UCSD-AML1 (cell line): ENCODE data around the gene SPOP.
A peak's percentile ranks its signal among the peaks of the same experiment; 100 is the strongest.

ENCODE experiments used
- DNase-seq: peaks from one replicate; lab custom pipeline; 2025; ENCODE audit not compliant: unreplicated experiment; lab: John Stamatoyannopoulos, UW

SPOP gene

DNA sequence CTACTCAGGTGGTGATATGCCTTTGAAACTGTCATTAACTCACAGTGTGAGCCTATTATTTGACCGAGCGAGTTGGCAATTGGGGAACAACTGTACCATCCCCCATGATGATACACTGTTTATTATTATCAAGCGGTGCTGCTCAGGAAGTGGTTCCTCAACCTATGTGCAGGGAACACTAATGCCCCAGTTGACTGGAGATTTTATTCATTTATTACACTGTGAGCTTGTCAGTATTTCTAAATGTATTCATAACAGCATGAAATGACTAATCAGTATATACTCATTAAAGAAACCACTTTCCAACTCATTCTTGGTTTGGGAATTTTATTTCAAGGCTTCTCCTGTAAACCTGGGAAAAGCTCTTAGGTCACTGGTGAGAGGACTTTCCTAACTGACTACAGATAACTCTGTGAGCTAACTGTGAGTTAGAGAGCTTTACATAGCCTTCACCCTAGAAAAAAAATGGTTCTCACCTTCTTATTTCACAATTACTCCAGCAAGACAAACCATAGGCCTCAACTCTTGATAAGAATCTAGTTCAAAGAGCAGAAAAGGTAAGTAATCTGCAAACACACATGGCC is 59.8 kb downstream of the SPOP start:
- no peak for DNase-seq

DNA sequence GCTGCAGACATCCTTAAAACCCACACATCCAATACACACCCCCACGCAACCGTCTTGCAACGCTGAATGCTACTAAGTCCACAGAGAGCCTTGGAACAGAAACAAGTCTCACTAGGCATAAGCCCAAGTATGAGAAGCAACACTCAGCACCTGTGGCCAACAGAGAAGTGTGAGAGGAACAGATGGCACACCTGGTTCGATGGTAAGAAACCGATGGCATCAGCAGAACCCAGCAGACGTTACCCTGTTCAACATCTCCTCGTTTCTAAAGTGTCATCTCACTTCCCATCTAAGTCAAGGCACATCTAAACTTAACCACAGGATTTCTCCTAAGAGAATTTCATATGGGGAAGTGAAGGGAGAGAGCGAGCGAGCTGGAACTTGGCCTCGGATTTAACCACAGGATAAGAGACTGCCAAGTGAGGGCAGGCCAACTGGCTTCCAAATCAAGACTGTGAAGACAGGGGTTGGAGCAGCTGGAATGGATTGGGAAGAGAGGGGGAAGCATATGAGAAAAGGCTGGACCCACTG is 61.2 kb downstream of the SPOP start:
- peak; percentile 19 for DNase-seq

DNA sequence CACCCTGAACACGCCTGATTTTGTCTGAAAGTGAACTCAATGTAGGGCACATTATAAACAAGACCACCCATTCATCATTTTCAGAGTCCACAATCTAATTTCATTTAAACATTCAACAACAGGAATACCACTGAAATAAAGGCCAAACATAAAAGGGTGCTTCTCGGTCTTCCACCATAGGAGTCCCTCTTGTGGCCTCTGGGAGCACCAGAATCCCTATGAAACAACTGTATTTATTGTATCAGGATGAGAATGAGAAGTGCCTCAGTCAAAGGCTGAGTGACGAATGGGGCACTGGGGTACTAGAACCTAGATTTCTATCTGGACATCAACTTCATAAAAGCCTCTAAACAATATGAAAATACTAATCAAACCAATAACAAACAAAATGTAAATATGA is 61.8 kb downstream of the SPOP start:
- DNase-seq: no peak

DNA sequence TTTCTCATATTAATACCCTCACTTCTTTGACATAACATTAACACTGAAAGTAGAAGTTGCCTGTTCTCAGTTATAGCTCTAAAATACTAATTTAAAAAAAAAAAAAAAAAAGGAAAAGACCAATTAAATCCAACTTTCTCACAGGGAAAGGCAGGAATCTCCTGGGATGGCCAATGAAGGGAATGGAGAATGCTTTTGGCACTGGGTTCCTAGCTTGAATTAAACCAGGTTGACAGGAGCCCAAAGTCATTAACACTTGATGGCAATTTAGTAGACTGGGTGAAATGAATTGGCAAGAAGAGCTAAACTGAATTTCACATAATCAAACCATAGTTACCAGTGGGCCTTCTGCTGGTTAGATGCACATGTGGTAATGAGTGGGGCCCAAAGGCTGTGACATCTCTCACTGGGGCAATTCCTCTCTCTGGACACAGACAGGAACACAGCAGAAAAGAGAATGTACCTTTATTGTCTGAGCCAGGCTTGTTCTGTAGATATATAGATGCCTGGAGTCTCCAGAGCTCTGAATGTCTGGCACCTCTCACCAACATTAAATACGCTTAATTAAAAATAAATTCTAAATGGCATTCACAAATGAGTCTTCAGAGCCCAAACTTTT is 64.6 kb downstream of the SPOP start:
- DNase-seq: no peak

DNA sequence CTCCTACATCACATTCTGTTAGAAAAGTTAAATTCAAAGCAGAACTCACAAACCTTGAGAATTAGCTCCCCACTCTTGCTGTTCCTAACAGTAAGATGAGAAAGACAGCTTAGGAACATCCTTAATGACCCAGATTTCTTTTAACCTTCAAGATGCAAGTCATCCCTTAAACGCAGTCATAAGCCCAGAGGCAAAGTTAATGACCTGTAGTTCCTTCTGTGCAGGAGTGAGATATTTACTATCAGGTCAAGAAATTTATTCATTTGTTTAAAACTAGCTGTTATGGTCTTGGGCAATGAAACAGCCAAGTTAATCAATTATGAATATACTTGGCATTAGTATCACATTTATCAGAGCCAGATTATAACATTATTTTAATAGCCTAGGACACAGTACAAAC is 65.2 kb downstream of the SPOP start:
- no peak for DNase-seq

DNA sequence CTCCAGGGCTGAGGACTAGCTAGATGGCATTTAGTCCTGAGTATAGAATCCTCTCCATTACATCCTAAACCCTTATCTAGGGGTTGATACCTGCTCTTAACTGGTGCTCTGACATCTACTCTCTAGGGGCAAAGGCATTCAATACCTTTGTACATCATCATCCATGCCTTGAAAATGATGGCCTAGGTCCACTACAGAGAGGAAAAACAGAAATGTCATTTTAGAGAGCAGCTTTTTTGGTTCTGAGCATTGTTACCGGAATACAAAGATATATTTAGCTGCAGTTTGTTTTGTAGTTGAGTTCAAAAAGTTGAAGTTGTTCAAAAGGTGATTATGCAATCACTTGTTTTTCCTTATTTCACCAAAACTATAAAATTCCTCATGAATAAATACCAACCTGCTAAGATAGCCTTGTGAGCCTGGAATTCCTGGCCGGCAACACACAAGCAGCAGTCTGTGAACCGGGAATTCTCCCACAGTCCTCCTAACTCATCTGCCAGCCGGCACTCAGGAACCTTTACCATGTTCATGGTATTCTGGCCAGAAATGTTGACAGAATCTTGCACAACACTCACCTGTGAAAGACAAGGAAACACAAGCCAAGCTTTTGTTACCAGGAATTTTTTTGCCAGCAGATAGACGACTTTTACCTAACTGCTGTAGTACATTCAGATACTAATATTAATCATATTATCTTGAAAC is 66.9 kb downstream of the SPOP start:
- DNase-seq: no peak

DNA sequence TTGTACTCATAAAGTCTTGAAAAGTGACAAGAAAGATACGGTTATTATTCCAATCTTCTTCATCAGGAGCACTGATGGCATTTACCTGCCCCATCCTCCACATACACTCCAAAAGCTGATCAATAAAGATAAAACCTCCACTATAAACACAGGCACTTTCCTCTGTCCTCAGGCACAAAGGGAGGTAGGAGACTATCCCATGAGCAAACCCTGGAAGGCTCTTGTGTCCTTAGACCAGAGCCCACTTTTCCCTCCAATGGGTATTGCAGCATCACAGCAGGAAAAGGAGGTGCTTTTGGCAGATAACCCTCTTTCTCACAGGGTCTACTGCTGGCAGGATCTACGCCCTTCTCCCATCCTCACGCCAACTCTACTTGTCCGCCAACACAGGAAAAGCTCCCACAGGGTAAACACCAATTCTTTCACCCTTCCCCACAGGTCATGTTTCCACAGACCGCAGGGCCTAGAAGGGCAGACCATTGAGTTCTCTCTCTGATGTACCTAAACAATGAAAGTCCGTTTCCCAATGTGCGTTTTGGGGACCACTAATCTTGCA is 73.5 kb downstream of the SPOP start:
- no peak for DNase-seq

DNA sequence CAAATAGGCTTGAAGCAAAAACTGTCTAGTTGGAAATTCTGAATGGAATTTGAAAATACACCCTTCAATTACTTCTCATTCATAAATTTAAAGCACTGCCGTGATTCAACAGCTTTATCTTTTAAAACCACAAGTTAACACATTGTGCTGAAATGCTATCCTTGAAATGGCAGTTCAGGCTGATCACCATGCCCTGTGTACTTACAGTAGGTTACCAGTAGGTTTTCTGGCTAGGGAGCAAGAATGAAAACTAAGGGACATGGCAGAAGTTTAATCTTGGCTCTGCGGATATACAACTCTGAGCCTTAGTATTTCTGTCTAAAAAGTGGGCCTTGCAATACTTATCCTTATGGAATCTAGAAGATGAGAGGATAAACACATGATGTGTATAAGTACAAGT is 74.2 kb downstream of the SPOP start:
- no peak for DNase-seq

DNA sequence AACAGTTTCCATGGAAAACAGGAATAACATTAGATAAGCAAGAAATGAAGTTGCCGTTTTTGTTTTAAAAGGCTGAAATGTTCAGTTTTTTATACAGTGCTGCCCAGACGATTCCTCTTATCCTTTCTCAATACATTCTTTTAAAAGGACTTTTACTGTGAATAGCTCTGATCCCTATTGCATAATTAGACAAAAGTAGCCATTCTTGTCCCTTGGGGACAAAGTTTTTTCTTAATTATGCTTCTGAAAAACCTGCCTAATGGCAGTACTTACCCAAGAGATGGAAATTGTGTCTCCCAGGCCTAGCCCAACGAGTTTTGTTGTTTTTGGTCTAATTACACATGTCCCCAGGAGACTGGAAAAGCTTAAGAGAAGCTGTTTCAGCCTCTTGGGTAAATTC is 74.7 kb downstream of the SPOP start:
- DNase-seq: no peak

DNA sequence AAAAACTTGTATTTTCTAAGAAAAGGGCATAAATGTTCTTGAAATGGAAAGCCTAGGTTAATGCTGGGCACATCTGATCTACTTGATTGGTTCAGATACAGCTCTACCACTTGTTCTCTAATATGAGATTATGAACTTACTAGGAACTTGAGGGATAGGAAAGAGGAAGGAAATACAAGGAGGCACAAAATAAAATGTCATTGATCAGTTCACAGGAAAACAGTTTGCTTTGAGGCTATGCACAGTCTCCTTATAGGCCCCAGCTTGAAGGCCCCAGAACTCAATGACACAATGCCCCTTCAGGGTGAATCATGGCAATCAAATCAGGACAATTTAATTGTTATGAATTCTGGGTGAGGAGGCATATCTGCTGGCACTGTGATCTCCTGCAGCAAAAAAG is 75.1 kb downstream of the SPOP start:
- no peak for DNase-seq

DNA sequence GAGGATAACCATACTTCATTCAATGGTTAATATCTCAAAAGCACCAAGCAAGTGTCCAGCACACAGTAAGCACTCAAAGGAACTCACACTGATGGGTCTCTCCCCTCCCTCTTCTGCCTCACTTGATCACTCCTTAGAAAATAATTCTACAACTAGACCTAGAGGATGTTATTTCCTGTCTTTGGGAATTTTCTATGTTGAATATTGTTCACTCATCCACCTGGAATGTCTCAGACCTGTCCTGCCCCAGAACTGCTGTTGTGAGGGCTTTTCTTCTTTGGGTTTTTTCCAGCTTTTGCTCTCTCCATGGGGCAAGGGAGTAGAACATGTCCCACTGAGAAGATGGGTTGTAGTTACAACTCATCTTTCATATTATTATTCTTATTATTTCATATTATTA is 76.9 kb downstream of the SPOP start:
- no peak for DNase-seq

DNA sequence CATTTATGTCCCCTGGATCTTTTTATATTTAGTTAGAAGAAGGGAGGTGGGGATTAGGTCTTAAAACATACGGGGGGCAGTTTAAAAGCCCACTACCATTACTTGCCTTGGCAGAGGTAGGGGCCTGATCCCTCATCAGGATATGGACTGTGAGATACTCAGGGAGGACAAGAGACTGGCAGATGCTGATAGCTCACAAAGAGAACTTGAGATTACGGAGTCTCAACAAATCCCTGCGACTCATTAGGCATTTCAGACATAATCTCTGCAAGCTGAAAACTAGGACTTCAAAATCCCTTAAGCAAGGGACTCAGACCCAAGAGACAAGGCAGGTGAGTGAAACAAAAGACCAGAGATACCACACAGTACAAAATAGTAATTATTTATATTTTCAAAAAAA is 79.0 kb downstream of the SPOP start:
- DNase-seq: no peak

DNA sequence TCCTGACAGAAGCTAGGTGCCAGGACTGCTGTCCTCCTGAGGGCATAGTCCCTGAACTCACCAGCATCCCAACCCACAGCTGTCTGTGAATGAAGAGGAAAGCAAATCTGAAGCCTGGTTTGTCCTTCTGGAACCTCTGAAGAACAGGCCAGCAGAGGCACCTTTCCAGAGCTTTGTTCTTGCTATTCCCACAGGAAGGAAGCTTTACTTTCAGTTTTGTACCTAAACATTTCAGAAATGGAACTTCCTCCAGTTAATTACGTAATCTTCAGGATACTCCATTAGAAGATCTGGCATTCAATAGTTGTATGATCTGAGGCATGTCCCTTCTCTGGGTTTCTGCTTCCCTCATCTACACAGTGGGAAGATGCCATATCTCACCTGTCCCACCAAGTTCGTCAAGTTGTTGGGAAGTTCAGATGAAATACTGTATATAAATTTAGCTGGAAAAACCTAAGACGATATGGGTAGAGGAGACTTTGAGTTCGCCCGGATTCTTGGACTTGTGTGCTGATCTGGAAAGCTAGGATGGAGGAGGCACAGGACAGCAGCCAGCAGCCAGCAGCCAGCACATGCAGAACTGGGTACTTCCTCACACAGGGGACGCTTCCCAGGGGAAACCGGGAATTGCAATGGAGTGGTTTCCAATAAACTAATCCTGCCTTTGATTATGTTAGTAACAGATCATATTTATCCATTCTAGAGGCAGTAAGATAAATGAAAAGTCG is 79.8 kb downstream of the SPOP start:
- DNase-seq: no peak

DNA sequence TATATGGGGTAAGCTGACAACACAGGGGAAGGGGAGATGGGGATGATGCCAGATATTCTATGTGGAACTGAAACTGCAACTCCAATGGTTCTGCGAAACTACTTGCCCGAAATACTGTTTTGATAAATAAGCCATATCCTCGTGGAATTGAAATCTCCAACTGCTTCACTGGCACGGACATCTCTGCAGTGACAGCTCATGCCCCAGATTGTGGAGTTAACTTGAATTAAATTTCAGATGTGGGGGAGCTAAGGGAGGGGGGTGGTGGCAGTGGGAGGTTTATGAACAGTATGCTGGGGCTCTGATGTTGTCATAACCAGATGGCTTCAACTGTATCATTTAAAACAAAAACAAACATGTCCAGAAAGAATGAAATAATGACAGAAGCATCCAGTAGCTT is 80.5 kb downstream of the SPOP start:
- no peak for DNase-seq

DNA sequence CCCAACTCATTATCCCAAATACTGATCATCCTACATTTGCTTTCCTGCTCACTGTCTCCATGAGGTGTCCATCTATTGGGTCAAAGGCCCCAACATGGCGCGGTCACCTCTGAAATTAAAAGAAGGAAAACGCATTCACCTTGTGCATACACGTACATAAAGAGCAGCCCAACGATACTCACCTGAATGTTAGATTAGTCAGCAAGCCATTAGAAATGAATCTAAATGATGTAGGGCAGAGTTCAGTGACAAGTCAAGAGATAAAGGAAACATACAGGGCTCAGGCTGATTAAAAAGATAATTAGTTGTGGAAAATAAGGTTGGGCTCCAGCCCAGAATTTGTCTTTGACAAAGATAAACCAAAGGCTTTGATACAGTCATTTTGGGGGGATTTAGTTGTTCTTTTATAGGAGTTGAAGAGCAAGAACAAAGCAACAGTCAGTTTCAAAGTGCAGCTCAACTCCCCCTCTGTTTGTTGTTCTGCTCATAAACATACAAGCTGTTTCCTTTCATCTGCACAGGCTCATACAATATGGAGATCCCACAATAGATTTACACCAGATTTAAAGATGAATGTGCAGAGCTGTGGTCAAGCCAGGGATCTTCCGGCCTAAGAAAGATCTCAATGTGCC is 81.2 kb downstream of the SPOP start:
- no peak for DNase-seq

DNA sequence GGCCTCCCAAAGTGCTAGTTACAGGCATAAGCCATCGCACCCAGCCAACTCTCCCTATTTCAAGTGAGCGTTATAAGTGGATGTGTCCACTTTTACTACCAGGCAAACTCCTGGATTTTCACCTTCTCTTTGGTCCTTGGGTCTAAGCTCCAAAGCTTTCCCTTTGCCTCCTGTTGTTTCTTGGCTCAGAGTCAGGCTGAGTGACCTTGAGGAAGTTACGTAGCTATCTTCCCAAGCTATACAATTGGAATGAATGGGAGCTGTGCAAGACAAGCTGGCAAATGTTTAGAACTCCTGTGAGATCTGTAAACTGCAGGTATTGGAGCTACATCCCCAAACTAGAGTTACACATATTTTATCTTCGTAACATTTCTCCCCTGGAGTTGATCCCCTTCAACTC is 81.9 kb downstream of the SPOP start:
- no peak for DNase-seq

DNA sequence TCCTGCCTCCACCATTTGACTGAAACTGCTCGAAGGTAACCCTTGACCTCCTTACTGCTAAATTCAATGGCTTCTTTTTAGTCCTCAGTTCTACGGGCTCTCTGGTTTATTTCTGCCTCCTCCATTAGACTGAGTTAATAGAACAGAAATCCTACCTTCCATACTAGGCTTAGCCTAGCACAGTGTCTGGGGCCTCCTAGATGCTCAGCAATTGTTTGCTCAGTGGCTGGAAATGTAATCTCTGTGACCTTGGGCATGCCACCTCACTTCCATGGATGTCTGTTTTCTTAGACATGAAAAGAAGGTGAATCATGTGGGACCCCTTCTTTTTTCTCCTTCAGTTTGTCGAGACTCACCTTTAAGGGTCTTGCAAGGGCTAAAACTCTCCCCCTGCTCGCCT is 82.6 kb downstream of the SPOP start:
- DNase-seq: no peak

DNA sequence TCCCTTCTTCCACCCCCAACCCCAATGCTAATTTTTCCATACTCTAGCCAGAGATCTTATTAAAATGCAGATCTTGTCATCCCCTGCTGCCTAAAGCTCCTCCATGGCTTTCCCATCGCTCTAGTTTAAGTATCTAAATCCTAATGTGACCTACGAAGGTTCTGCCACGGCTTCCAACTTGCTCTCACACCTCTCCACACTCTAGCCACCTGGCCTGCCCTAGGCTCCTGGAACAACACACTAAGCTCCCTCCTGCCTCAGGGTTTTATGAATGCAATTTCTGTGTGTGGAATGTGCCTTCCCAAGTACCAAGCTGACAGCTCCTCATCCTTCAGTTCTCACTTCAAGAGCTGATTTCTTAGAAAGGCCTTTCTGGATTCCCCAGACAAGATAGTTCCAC is 85.6 kb downstream of the SPOP start:
- no peak for DNase-seq

DNA sequence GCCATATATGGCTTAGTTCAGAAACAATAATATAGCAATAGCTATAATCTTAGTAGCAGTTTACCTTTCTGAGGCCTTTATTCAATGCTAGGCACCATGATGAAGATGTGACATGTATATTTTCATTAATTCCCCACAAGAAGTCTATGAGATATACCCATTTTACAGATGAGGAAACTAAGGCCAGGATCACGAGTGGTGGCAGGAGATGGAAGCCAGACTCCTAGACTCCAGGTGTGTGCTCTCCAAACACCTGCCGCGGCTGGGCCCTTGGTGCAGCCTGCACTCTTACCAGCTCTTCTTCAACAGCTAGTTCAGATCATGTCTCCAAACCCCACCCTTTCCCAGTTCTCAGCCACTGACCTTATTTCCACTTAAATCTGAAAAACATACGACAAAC is 87.0 kb downstream of the SPOP start:
- DNase-seq: no peak

DNA sequence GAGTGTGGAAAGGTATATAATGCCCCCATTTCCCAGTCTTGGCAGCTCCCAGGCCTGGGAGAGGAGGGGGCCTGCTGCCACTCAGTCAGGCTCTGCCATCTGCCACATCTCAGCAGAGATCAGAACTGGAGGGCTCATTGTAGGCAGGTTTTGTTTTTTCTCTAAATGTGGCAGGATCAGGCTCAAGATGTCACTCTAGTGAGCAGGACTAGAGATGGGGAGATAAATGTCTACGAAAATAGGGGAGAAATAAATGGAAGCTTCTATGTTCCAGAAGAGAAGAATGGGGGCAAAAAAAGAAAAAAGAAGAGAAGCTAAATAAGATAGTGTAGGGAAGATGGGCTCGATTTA is 88.3 kb downstream of the SPOP start:
- no peak for DNase-seq
